Glomerular visceral epithelial cell (primary cell): Measurements from ENCODE around the gene SEC24A.
A peak's percentile ranks its signal among the peaks of the same experiment; 100 is the strongest.
"Not testable (repeated sequence)": the region's sequence is repeated elsewhere in the genome, so short reads cannot be mapped to it uniquely, and the experiment has no call there.

Experiments used
- DNase-seq: peaks from one replicate; pipeline ENCODE4 v3.0.0-alpha.2; 2016; ENCODE audit errors: extremely low spot score

Gene SEC24A

GRCh38 chr5:134648425-134649162 lies at the start of gene SEC24A:
TSS of gene SEC24A (plus strand) at chr5:134648785. CDS start at chr5:134649077, 292 bp downstream.
- peak; percentile 95 for DNase-seq

GRCh38 chr5:134599820-134600219 lies 48.8 kb upstream of the SEC24A start:
- not testable (repeated sequence) for DNase-seq

- DNase-seq: no peak
Observed at GRCh38 chr5:134600600-134600999, 48.0 kb upstream of the SEC24A start.

- DNase-seq: peak; percentile 29
Observed at GRCh38 chr5:134603059-134603458, 45.5 kb upstream of the SEC24A start.

- no peak for DNase-seq
Observed at GRCh38 chr5:134604908-134605307, 43.7 kb upstream of the SEC24A start.

- DNase-seq: no peak
Observed at GRCh38 chr5:134606726-134607125, 41.9 kb upstream of the SEC24A start.

GRCh38 chr5:134608555-134608954 lies 40.0 kb upstream of the SEC24A start:
- DNase-seq: no peak

- DNase-seq: peak; percentile 70
Observed at GRCh38 chr5:134609232-134609851, 39.2 kb upstream of the SEC24A start.

GRCh38 chr5:134610725-134611124 lies 37.9 kb upstream of the SEC24A start:
- no peak for DNase-seq

GRCh38 chr5:134611515-134611914 lies 37.1 kb upstream of the SEC24A start:
- DNase-seq: no peak

- no peak for DNase-seq
Observed at GRCh38 chr5:134614450-134615085, 34.0 kb upstream of the SEC24A start.

- no peak for DNase-seq
Observed at GRCh38 chr5:134620634-134621033, 28.0 kb upstream of the SEC24A start.

- DNase-seq: no peak
Observed at GRCh38 chr5:134625559-134625958, 23.0 kb upstream of the SEC24A start.

GRCh38 chr5:134626369-134627014 lies 22.1 kb upstream of the SEC24A start:
- no peak for DNase-seq

- no peak for DNase-seq
Observed at GRCh38 chr5:134634227-134634626, 14.4 kb upstream of the SEC24A start.

- DNase-seq: not testable (repeated sequence)
Observed at GRCh38 chr5:134635366-134635765, 13.2 kb upstream of the SEC24A start.

- no peak for DNase-seq
Observed at GRCh38 chr5:134637116-134637721, 11.4 kb upstream of the SEC24A start.

- DNase-seq: no peak
Observed at GRCh38 chr5:134638760-134639201, 9.8 kb upstream of the SEC24A start.

GRCh38 chr5:134642931-134643530 lies 5.6 kb upstream of the SEC24A start:
- DNase-seq: no peak

GRCh38 chr5:134647750-134648424 lies 698 bp upstream of the SEC24A start:
- peak; percentile 35 for DNase-seq
